IMR-90 (cell line): ENCODE results near the gene NPAS1. TPM values are rescaled to one million over a fixed set of nuclear protein-coding genes. Genes with fewer than 3 reads are reported as not detected.

Source experiments
- ATAC-seq: fragments of 200-7000 bp; cut with Tn5 transposase; 2 replicates; pipeline ENCODE4 v1.9.1; 2020; ENCODE audit warnings: low read depth, mild to moderate bottlenecking, moderate library complexity
- BruUV-seq: library from RNA; stranded (reverse); fragments of 400-500 nt; replicated peaks from 2 replicates; lab custom pipeline; 2021; lab: Mats Ljungman, UMichigan
- CTCF ChIA-PET: fragments of 300-600 bp; formaldehyde crosslinking; extraction: SDS; loops from one replicate; lab custom pipeline; 2021; ENCODE audit warnings: antibody characterized with exemption; lab: Yijun Ruan, JAX
- POLR2A ChIA-PET: fragments of 300-600 bp; sonication (Branson Sonifier 250); formaldehyde crosslinking; loops from one replicate; lab custom pipeline; 2022; ENCODE audit warnings: antibody characterized with exemption; ENCODE audit not compliant: unreplicated experiment; lab: Charles Lee
- DNase-seq: peaks from one replicate; pipeline ENCODE4 v3.0.0; 2013
- H2AFZ ChIP-seq: replicated peaks from 2 replicates; pipeline ENCODE3; 2013; ENCODE audit warnings: low read length, mild to moderate bottlenecking; ENCODE audit not compliant: poor library complexity
- H2AK5ac ChIP-seq: 2 replicates; pipeline ENCODE4 v1.6.1; 2013; ENCODE audit warnings: low read depth, low read length, inconsistent platforms
- H2AK9ac ChIP-seq: replicated peaks from 2 replicates; pipeline ENCODE3; 2013; ENCODE audit warnings: mild to moderate bottlenecking, low read depth, low read length, moderate library complexity; ENCODE audit not compliant: poor library complexity
- H2BK120ac ChIP-seq: 2 replicates; pipeline ENCODE4 v1.6.1; 2013; ENCODE audit warnings: low read depth, low read length, inconsistent platforms
- H2BK15ac ChIP-seq: 3 replicates; pipeline ENCODE4 v1.6.1; 2013; ENCODE audit warnings: low read depth, low read length, inconsistent platforms
- H2BK20ac ChIP-seq: 2 replicates; pipeline ENCODE4 v1.6.1; 2013; ENCODE audit warnings: low read depth, mild to moderate bottlenecking, inconsistent platforms, low read length, moderate library complexity
- H2BK5ac ChIP-seq: 2 replicates; pipeline ENCODE4 v1.6.1; 2013; ENCODE audit warnings: mild to moderate bottlenecking, low read depth, low read length, inconsistent platforms; ENCODE audit not compliant: poor library complexity, severe bottlenecking
- H3K14ac ChIP-seq: replicated peaks from 2 replicates; pipeline ENCODE4 v1.6.1; 2013; ENCODE audit warnings: low read depth, low read length, inconsistent platforms
- H3K18ac ChIP-seq: 2 replicates; pipeline ENCODE4 v1.6.1; 2013; ENCODE audit warnings: low read depth, low read length, control low read depth
- H3K23ac ChIP-seq: 2 replicates; pipeline ENCODE4 v1.6.1; 2013; ENCODE audit warnings: low read depth, low read length, inconsistent platforms
- H3K27ac ChIP-seq: 2 replicates; pipeline ENCODE4 v1.5.1; 2013; ENCODE audit warnings: mild to moderate bottlenecking, control low read depth, low read length; ENCODE audit not compliant: insufficient read depth
- H3K27me3 ChIP-seq: 2 replicates; pipeline ENCODE4 v1.6.1; 2013; ENCODE audit warnings: low read length; ENCODE audit not compliant: control insufficient read depth, insufficient read depth
- H3K36me3 ChIP-seq: 2 replicates; pipeline ENCODE4 v1.6.1; 2013; ENCODE audit warnings: low read length, mixed read lengths; ENCODE audit not compliant: control insufficient read depth, insufficient read depth
- H3K4ac ChIP-seq: 2 replicates; pipeline ENCODE4 v1.6.1; 2013; ENCODE audit warnings: low read depth, low read length, inconsistent platforms
- H3K4me1 ChIP-seq: 2 replicates; pipeline ENCODE4 v1.6.1; 2013; ENCODE audit warnings: low read length, mixed read lengths; ENCODE audit not compliant: control insufficient read depth, insufficient read depth
- H3K4me2 ChIP-seq: 2 replicates; pipeline ENCODE4 v1.6.1; 2013; ENCODE audit warnings: low read depth, mild to moderate bottlenecking, control low read depth, low read length, moderate library complexity
- H3K4me3 ChIP-seq: 2 replicates; pipeline ENCODE4 v1.5.1; 2013; ENCODE audit warnings: low read depth, mild to moderate bottlenecking, control low read depth, low read length, moderate library complexity; ENCODE audit not compliant: insufficient read depth
- H3K56ac ChIP-seq: 2 replicates; pipeline ENCODE4 v1.6.1; 2013; ENCODE audit warnings: low read length, inconsistent platforms; ENCODE audit not compliant: insufficient read depth; ENCODE audit errors: extremely low read depth
- H3K79me1 ChIP-seq, 2 experiments: 2 replicates each; pipeline ENCODE4 v1.6.1; 2013; ENCODE audit warnings: low read length in 2 of 2, inconsistent platforms in 1 of 2, low read depth in 1 of 2
- H3K9ac ChIP-seq: 2 replicates; pipeline ENCODE4 v1.6.1; 2013; ENCODE audit warnings: low read depth, low read length, control low read depth
- H3K9me1 ChIP-seq: 2 replicates; pipeline ENCODE4 v1.6.1; 2013; ENCODE audit warnings: low read length, inconsistent platforms; ENCODE audit not compliant: insufficient read depth
- H3K9me3 ChIP-seq: 2 replicates; pipeline ENCODE4 v1.6.1; 2013; ENCODE audit warnings: low read length; ENCODE audit not compliant: control insufficient read depth, insufficient read depth
- H4K20me1 ChIP-seq: 2 replicates; pipeline ENCODE4 v1.6.1; 2013; ENCODE audit warnings: low read length, inconsistent platforms; ENCODE audit not compliant: insufficient read depth
- H4K5ac ChIP-seq: 2 replicates; pipeline ENCODE4 v1.6.1; 2013; ENCODE audit warnings: mild to moderate bottlenecking, low read depth, low read length, control low read depth
- H4K8ac ChIP-seq, 2 experiments: 2 replicates each; pipeline ENCODE4 v1.6.1; 2013; ENCODE audit warnings: low read depth in 2 of 2, low read length in 2 of 2, control low read depth in 1 of 2, inconsistent platforms in 1 of 2
- H4K91ac ChIP-seq: 2 replicates; pipeline ENCODE4 v1.6.1; 2013; ENCODE audit warnings: low read depth, low read length, inconsistent platforms; ENCODE audit not compliant: insufficient read depth
- BHLHE40 ChIP-seq: fragments of 150-350 bp; IDR thresholded peaks from 2 replicates; pipeline ENCODE4 v1.6.1; 2016; ENCODE audit warnings: mild to moderate bottlenecking, low read depth, low read length
- CEBPB ChIP-seq: IDR thresholded peaks from 2 replicates; pipeline ENCODE4 v1.6.1; 2012; ENCODE audit warnings: low read depth, low read length, improper control_type of control experiment
- CTCF ChIP-seq: conservative IDR thresholded peaks from 2 replicates; pipeline ENCODE4 v1.5.1; 2012; ENCODE audit warnings: mild to moderate bottlenecking, low read depth, low read length, improper control_type of control experiment
- ELK1 ChIP-seq: fragments of 150-350 bp; IDR thresholded peaks from 2 replicates; pipeline ENCODE4 v1.6.1; 2016; ENCODE audit warnings: low read depth, mild to moderate bottlenecking, low read length, moderate library complexity, borderline replicate concordance
- MAFK ChIP-seq: IDR thresholded peaks from 2 replicates; pipeline ENCODE4 v1.6.1; 2012; ENCODE audit warnings: low read depth, low read length, improper control_type of control experiment
- MAZ ChIP-seq: IDR thresholded peaks from 2 replicates; pipeline ENCODE4 v1.6.1; 2012; ENCODE audit warnings: low read depth, mild to moderate bottlenecking, low read length, improper control_type of control experiment, moderate library complexity, borderline replicate concordance
- MXI1 ChIP-seq: IDR thresholded peaks from 2 replicates; pipeline ENCODE4 v1.6.1; 2012; ENCODE audit warnings: low read depth, mild to moderate bottlenecking, low read length, moderate library complexity, borderline replicate concordance
- NFE2L2 ChIP-seq: fragments of 150-350 bp; IDR thresholded peaks from 2 replicates; pipeline ENCODE4 v1.6.1; 2016; ENCODE audit warnings: low read depth, mild to moderate bottlenecking, low read length
- POLR2A ChIP-seq: IDR thresholded peaks from 2 replicates; pipeline ENCODE4 v1.6.1; 2012; ENCODE audit warnings: mild to moderate bottlenecking, low read depth, low read length
- RAD21 ChIP-seq: IDR thresholded peaks from 2 replicates; pipeline ENCODE4 v1.6.1; 2012; ENCODE audit warnings: low read length, improper control_type of control experiment
- RCOR1 ChIP-seq: IDR thresholded peaks from 2 replicates; pipeline ENCODE4 v1.6.1; 2012; ENCODE audit warnings: mild to moderate bottlenecking, low read length, improper control_type of control experiment; ENCODE audit not compliant: insufficient replicate concordance
- RFX5 ChIP-seq: IDR thresholded peaks from 2 replicates; pipeline ENCODE4 v1.8.0; 2012; ENCODE audit warnings: low read depth, mild to moderate bottlenecking, low read length, moderate library complexity
- SMC3 ChIP-seq: fragments of 150-350 bp; IDR thresholded peaks from 2 replicates; pipeline ENCODE4 v1.6.1; 2016; ENCODE audit warnings: low read depth, mild to moderate bottlenecking, antibody characterized with exemption, low read length, moderate library complexity
- USF2 ChIP-seq: fragments of 150-350 bp; IDR thresholded peaks from 2 replicates; pipeline ENCODE4 v1.6.1; 2017; ENCODE audit warnings: mild to moderate bottlenecking, antibody characterized with exemption, low read length, low read depth
- WGBS, 2 experiments: methylation state at CpG; one replicate each; pipeline versions ENCODE4 v1.1.5 to v1.1.7; 2013; ENCODE audit warnings: missing lambda C conversion rate in 2 of 2; ENCODE audit not compliant: insufficient read length in 1 of 2; ENCODE audit errors: extremely low coverage in 2 of 2; 5-methylcytosine and 5-hydroxymethylcytosine counted together
- dilution Hi-C: fragments of 300-500 bp; cut with HindIII; formaldehyde crosslinking; loops from one replicate; pipeline ENCODE4 v1.14.3; 2018; ENCODE audit warnings: low sequenced_read_pairs; ENCODE audit not compliant: unreplicated experiment
- in situ Hi-C: fragments of 300-500 bp; cut with MboI; formaldehyde crosslinking; loops from 3 replicates; pipeline ENCODE4 v1.14.3; 2019; ENCODE audit warnings: low sequenced_read_pairs, inconsistent platforms, mixed read lengths
- intact Hi-C: fragments of 100-400 bp; cut with micrococcal nuclease; formaldehyde crosslinking; loops from 2 replicates; pipeline ENCODE4 v1.10.0; 2022
- polyA plus RNA-seq, 3 experiments: library from polyadenylated mRNA; depleted of rRNA; stranded (reverse); fragments of >200 nt; gene quantifications; 2 replicates each; pipeline ENCODE4 v1.2.3, GENCODE V29; 2012; ENCODE audit warnings: low replicate concordance in 1 of 3
- total RNA-seq: library from RNA; depleted of rRNA; stranded (reverse); fragments of >200 nt; gene quantifications from 2 replicates; pipeline ENCODE4 v1.2.3, GENCODE V29; 2012

NPAS1 gene
- total and polyA plus RNA-seq, 2 of the 4 experiments (the other 2 are of a cell fraction): 0.36 to 5.7 TPM

- dilution Hi-C loops (no loop called here), intact Hi-C loops (loop anchor here (1.0 to 2.0 kb wide), 3 partner anchors 66 to 232 kb away; no protein-coding TSS in a partner anchor), in situ Hi-C loops (loop anchor here (10.0 kb wide), 1 partner anchor 112 kb away; no protein-coding TSS in a partner anchor)
- no peak overlapping the region for H3K4me3 ChIP-seq
- H3K36me3 ChIP-seq: no peaks in the 10 kb centered on the region
- TF ChIP-seq RFX5 (no peak), MAZ (no peak), RAD21 (no peak), BHLHE40 (no peak), CTCF (no peak), MXI1 (no peak), ELK1 (no peak), NFE2L2 (no peak), POLR2A (no peak), MAFK (no peak), USF2 (no peak), SMC3 (no peak), CEBPB (no peak), RCOR1 (no peak)
- ATAC-seq: peak; percentile 10
- H3K23ac ChIP-seq: no peak overlapping the region
- H3K4ac ChIP-seq: peak overlapping the region; percentile 34
- WGBS, 2 experiments: no CpG with 5 or more reads among the region's 8 CpGs
- CTCF ChIA-PET: interaction anchor here (0.6 to 1.4 kb wide), 12 partner anchors 10 to 157 kb away, joined by 3 to 10 read pairs (median 4); partner anchors contain the start of gene SAE1
- no peaks in the 10 kb centered on the region for H3K9me1 ChIP-seq
- H2BK20ac ChIP-seq: no peak overlapping the region
- H4K8ac ChIP-seq: peak overlapping the region; percentile 64 to 69; a peak in 2 of 4 replicates
- peak overlapping the region; percentile 87 for H2AFZ ChIP-seq
- no peak overlapping the region; the same call in 1 of the 2 replicates for H2AK5ac ChIP-seq
- H2BK5ac ChIP-seq: no peak overlapping the region
- no peak overlapping the region for H3K9ac ChIP-seq
- peak overlapping the region; percentile 73 for H2AK9ac ChIP-seq
- H4K91ac ChIP-seq: no peak overlapping the region
- no peaks in the 10 kb centered on the region for H3K79me1 ChIP-seq
- H3K18ac ChIP-seq: no peak overlapping the region
- H3K56ac ChIP-seq: no peak overlapping the region
- no peak overlapping the region for H4K5ac ChIP-seq
- peak overlapping the region; percentile 44; the same call in 1 of the 2 replicates for H3K4me2 ChIP-seq
- H3K27ac ChIP-seq: no peak overlapping the region
- H3K9me3 ChIP-seq: no peaks in the 10 kb centered on the region
- H3K4me1 ChIP-seq: no peaks in the 10 kb centered on the region
- no peaks in the 10 kb centered on the region for H3K27me3 ChIP-seq
- peak overlapping the region; percentile 12; the same call in 1 of the 3 replicates for H2BK15ac ChIP-seq
- no TSS peak for BruUV-seq
- peak overlapping the region; percentile 49; the same call in 1 of the 2 replicates for H3K14ac ChIP-seq
- POLR2A ChIA-PET: interaction anchor here (0.6 kb wide), 1 partner anchor 210 kb away, joined by 11 read pairs; no protein-coding TSS in a partner anchor
- H2BK120ac ChIP-seq: no peak overlapping the region
- no peak for DNase-seq
- H4K20me1 ChIP-seq: no peaks in the 10 kb centered on the region
Observed at GRCh38 chr19:47012617-47013016, 7.0 kb upstream of the NPAS1 start.
